HG03095 (cell line): ENCODE results near the gene HSD17B4.
"Not testable (repeated sequence)": the region's sequence is repeated elsewhere in the genome, so short reads cannot be mapped to it uniquely, and the experiment has no call there.

Source experiments
- ATAC-seq: cut with Tn5 transposase; IDR thresholded peaks from one replicate; pipeline ENCODE4 v1.9.1; 2021; ENCODE audit warnings: moderate library complexity; ENCODE audit not compliant: unreplicated experiment

Gene HSD17B4, protein sequence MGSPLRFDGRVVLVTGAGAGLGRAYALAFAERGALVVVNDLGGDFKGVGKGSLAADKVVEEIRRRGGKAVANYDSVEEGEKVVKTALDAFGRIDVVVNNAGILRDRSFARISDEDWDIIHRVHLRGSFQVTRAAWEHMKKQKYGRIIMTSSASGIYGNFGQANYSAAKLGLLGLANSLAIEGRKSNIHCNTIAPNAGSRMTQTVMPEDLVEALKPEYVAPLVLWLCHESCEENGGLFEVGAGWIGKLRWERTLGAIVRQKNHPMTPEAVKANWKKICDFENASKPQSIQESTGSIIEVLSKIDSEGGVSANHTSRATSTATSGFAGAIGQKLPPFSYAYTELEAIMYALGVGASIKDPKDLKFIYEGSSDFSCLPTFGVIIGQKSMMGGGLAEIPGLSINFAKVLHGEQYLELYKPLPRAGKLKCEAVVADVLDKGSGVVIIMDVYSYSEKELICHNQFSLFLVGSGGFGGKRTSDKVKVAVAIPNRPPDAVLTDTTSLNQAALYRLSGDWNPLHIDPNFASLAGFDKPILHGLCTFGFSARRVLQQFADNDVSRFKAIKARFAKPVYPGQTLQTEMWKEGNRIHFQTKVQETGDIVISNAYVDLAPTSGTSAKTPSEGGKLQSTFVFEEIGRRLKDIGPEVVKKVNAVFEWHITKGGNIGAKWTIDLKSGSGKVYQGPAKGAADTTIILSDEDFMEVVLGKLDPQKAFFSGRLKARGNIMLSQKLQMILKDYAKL

DNA sequence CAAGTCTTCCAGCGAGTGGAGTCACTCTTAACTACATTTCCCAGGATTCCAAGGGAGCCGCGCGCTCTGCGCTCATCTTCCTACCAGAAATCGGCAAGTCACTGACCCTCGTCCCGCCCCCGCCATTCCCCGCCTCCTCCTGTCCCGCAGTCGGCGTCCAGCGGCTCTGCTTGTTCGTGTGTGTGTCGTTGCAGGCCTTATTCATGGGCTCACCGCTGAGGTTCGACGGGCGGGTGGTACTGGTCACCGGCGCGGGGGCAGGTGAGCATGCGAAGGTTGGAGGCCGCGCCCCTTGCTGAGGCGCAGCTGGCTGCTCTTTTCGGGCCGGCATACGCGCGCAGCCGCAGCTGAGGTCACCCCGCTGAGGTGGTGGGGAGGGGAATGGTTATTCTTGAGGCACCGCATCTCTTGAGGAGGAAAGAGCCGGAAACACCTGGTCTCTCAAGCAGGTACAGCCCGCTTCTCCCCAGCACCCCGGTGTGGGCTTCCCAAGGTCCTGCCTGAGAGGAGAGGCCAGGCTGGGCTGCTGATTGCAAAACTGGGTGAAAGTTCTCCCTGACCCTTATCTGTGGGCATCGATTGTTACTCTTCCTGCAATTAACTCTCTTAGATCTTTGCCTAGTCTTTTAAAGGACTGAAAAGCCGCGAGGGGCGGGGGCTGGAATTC lies at the start of gene HSD17B4:
TSS of gene HSD17B4 (plus strand) at position 125 of the 667 bp plus-strand sequence. CDS start at position 204, 79 bp downstream.
- peak; percentile 95 for ATAC-seq

DNA sequence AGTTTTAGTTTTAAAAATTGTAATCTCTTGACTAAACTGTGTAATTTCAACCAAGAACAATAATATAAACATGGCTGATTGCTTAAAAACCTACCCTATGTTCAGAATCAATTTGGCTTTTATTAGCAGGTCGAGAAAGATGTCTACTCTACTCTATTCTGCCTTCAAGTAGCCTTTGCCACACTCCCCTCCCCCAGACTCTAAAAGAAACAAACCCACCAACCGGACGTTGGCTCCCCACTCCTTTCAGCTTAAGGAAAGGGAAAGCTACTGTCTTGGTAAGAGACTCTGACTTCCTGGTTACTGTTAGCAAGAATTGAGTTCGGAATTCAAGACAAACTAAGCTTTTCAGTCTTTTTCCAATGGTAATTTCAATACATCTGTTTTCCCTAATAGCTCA lies 49.7 kb upstream of the HSD17B4 start:
- no peak for ATAC-seq

DNA sequence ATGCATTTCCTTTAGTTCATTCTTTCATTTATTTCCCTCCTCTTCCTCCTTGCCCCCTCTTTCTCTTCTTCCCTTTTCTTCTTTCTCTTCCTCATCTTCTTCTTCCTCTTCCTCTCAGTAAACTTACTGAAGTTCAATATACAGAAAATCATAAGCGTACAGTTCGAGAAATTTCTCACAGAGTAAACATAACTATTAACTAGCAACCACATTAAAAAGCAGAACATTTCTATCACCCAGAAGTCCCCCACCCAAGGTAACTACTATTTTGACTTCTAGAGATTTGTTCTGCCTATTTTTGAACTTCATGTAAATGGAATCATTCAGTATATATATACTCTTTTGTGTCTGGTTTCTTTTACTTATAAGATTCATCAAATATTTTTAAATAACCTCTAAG lies 48.3 kb upstream of the HSD17B4 start:
- ATAC-seq, result no peak

DNA sequence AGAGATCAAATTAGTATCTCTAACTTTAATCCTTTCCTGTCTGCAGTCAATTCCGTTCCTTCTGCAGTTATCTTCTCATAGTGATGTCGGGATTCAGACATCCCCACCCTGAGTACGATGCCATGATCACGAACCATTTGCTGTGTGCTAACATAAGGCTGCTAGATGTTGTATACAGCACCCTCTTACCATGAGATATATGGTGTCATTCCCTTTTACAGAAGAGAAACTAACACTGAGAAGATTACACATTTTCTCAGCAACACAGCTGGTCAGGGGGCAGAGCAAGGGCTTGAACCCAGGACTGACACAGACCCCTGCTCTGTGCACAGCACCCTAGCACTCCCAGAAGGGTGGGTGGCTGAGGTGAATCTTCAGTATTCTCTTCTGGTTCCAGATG lies 46.9 kb upstream of the HSD17B4 start:
- no peak for ATAC-seq

DNA sequence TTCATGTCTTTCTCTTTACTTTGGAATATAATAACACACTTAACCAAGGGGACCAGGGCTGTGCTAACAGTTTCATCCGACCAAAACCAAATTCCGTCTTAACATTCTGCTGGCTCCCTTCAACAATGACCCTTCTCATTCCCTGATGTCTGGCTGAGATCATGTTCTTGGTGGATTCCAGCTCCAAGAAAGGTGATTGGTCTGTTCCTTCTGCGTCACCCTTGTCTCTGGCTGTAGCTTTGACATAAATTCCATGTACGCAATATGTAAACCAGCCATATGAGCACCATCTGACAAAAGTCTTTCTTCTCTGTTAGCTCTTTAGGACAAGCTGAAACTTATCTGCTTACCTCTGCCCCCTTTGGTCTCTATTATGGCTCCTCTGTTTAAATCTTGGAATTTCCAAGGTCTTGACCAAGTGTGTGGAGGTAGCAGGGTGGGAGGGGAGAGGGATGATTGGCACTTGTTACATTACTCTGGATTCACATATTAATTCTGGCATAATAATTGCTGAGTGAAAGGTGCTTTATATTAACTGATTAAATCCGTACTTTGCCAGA lies 45.7 kb upstream of the HSD17B4 start:
- no peak for ATAC-seq

DNA sequence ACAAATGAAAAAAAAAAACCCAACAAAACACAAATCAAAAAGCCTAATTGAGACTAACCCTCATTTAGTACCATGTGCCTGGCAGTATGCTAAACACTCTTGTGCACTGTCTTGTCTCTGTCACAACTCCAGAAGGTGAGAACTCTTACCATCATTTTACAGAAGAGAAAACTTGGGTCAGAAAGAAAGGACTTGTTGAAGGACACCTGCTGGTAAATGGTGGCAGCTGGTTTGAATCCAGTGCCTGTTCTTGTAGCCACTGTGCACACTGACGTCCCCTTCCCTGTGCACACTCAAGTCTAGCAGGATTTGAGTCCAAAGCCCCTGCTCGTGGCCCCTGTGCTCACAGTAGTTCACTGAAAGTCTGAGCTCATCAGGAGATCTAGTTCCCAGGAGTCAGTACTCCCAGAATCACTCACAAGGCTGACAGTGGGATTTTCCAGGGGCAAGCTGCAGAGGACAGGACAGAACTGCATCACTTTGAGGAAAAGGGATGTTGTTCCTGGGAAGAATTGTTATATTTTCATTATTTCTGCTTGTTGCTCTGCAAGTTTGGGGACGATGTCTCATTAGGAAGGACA lies 43.0 kb upstream of the HSD17B4 start:
- ATAC-seq, result no peak

DNA sequence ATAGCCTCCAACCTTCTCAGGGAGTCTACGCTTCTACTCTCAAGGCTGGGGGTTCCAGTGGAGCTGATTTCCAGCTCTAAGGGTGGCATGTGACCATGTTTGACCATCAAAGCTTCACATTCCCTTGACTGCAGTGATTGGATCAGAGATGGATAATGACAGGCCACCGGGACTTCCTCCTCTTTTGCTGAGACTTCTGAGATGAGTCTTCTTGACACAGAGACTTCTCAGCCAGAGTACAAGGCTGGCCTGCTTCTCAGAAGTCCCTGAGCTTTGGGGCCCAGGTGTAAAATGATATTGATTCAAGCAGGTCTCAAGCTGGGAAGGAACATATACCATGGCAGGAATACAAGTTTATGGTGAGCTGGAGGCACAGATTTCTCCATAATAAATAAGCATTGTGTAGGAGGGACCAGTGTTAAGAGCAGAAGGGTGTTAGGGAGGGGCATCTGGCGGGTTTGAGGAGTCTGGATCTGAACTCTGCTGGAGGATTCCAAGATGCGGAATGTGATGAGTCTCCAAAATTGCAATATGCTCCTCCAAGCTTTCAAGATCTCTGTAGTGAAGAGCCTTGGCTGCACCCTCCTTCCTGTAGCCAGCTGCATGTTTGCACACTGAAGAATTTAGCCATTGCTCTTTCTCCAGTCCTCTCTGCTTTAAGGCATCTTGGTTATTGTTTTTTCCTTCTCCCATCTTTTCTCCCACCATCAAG lies 41.7 kb upstream of the HSD17B4 start:
- ATAC-seq, result peak; percentile 37

DNA sequence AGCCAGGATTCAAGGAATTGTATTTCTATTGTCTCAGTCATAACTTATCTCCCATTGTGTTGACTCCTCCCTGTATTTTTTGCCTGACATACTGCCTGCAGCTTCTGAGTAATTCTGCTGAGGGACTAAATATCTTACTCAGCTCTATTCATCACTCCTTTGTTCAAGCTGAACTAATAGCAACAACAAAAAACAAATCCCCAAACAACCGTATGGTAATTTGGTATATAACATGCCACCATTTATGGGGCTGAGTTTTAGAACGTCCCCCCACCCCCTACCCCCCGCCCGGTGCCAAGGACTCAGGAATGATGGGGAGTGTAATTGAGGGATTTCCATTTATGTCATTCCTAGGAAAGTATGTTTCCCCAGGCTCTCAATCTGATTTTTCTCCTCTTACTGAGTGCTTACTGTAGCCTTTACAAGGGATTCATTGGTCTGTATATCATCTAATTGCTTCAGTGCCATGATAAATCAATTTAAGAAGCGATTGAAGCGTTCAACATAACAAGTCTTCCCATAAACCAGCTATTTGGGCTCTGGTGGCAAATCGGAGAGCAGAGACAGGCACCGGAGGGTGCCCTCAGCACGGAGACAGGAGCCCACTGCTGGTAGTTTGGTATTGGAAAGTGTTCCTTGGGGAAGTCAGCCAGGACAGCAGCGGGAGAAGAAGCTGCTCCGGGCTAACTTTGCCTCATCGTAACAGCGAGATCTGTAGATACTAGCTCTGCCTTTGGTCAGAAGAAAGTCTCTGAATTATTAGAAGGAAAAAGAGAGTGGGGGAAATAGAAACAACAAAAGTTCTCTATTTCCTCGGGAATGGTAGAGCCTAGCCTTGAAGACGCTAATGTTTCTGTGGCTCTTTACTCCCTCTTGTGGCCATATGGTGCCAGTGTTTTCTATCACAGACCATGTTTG lies 40.7 kb upstream of the HSD17B4 start:
- peak; percentile 74 for ATAC-seq

DNA sequence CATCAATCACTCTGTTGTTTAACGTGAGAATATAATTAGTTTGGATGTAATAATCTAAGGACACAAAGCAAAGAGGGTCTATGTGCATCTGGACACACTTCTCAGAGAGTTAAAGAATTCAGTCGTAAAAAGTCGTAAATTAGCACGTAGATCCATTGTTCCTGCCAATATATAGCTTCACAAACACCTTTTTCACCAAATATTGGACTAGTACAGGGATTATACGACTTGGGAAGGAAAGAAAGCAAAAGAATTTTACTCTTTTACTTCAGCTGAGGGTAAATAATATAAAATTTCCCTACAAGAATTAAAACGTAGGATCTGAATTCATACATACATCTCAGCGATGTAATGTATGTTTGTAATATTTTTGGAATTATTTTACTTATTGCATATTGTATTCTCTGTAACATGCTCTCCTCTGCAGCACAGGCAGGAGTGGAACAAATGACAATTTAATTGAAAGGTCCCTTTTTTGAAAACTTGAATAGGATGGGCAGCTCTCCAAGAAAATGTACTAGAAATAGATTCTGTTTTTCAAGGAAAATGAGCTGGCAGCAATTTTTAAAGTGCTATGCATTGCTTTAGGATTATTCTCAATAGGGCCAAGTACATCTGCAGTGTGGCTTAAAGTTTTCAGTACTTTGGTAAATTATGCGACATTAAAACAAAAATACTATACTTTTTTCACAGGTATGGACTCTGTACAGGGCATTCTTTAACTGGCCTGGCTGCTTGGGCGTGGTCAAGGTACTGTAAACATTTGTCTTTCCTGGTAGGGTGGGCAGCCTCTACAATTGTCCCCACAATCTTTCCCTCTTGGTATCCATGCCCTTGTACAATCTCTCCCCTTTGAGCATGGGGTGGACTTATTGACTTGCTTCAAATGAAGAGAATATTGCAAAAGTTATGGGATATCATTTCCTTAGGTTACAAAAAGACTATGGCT lies 39.7 kb upstream of the HSD17B4 start:
- no peak for ATAC-seq

DNA sequence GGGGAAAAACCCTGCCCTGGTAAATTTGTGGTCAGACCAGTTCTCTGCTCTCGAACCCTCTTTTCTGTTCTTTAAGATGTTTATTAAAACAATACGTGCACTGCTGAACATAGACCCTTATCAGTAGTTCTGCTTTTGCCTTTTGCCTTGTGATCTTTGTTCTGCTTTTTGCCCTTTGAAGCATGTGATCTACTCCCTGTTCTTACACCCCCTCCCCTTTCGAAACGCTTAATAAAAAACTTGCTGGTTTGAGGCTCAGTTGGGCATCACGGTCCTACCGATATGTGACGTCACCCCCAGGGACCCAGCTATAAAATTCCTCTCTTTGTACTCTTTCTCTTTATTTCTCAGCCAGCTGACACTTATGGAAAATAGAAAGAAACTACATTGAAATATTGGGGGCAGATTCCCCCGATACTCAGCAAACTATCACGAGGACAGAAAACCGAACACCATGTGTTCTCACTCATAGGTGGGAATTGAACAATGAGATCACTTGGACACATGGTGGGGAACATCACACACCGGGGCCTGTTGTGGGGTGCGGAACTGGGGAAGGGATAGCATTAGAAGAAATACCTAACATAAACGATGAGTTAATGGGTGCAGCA lies 38.1 kb upstream of the HSD17B4 start:
- ATAC-seq, result not testable (repeated sequence)

DNA sequence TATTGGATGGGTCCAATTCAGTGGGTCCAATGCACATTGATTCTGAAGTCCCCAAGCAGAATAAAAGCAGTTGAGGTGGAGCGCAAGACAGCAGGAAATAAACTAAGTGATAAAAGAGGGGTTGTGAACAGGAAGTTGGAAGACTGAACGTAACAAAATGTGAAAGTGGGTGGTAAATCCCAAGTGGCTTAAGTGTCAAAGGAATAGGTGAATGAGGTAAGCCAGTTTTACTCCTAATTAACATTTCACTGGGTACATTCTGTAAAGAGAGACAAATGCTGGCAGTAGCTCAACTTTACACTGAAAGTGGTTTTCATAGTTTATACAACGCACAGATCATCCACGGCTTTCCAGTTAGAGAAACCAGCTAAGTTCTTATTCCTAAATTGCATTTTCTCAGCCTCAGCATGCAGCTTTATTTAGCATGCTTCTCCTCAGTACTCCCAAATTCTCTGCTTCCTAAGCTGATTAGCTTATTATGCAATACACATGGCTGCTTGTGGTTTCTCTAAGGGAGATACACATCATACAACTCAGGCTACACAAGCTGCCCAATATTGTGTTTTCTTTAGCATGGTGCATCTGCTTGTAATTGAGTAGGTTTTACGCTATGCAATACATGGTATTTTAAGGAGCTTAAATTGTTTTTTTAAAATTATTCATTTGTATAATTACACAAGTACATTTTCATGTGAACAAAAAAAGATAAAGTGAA lies 34.2 kb upstream of the HSD17B4 start:
- peak; percentile 26 for ATAC-seq

DNA sequence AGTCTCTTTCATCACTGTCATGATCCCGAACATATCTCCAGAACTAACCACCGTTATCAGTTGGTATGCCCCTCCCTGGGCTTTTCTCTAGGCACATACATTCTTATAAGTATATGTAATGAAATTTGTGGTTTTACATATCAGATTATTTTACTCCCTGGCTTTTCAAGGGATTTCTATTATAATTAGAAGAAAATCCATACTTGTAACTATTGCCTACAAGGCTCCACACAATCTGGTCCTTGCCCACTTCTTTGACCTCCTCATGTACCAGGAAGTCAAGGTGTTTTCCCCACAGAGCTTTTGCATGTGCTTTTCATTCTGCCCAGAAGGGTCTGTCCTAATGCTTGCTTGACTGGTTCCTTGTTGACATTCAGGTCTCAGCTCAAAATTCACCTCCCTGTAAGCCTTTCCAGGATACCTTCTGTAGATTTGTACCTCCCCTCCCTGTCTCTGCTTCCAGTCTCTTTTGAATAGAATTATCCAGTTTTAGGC lies 33.6 kb upstream of the HSD17B4 start:
- peak; percentile 77 for ATAC-seq

DNA sequence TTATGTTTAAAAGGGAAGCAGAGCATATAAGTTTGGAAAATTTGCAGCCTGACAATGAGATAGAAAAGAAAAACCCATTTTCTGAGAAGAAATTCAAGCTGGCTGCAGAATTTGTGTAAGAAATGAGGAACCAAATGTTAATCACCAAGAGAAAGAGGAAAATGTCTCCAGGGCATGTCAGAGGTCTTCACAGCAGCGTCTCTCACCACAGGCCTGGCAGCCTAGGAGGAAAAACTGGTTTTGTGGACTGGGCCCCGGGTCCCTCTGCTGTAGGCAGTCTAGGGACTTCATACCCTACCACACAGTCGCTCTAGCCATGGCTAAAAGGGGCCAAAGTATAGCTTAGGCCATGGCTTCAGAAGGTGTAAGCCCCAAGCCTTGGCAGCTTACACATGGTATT lies 32.1 kb upstream of the HSD17B4 start:
- ATAC-seq, result no peak

DNA sequence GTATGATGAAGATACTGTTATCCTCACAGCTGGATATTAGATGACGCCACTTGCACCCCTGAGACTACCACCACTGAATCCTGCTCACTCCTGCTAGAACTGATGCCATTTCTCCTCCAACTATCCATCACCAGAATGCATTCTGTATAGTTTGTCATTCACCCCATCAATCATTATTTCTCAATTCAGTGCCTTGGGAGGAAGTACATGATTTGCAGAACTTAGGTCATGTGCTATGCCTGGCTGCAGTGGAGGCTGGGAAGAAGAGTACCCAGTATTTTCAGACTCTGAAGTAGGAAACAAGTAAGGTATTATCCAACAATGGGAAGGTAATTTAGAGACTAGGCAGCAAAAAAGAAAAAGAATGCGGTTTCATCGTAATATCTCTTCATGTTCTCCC lies 26.2 kb upstream of the HSD17B4 start:
- ATAC-seq, result no peak

DNA sequence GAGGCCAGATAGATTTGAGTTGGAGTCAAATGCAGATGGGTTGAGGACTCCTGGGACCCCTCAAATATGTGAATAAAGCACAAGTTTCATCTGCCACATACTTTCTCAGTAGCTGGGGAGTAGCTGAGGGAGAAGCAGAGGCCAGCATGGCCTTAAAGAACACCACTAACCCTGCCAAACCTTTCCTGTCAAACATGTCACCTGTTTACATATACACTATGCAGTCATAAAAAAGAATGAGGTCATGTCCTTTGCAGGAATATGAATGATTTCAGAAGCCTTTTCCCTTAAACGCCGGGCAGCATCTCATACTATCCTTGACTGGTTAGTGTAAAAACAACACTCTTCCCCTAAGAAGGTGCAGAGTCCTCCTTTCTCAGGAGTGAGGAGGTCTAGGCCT lies 25.2 kb upstream of the HSD17B4 start:
- ATAC-seq, result no peak

DNA sequence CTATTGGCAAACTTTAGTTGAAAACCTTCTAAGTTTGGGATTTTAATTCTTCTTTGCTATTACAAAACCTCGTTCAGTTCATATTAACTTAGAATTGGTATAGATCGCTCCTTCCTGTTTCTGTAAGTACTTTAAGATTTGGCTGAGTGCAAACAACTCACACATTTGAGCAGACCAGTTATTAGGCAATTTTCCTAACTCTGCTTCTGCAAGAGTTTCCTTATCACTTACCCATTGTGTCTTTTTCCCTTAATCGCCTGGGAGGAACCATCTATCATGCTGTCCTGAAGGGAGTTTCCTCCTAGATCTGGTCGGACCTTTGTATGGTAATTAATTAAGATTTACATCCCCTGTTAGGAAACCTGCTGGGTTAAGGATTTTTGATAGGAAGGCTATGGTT lies 24.7 kb upstream of the HSD17B4 start:
- ATAC-seq, result not testable (repeated sequence)

DNA sequence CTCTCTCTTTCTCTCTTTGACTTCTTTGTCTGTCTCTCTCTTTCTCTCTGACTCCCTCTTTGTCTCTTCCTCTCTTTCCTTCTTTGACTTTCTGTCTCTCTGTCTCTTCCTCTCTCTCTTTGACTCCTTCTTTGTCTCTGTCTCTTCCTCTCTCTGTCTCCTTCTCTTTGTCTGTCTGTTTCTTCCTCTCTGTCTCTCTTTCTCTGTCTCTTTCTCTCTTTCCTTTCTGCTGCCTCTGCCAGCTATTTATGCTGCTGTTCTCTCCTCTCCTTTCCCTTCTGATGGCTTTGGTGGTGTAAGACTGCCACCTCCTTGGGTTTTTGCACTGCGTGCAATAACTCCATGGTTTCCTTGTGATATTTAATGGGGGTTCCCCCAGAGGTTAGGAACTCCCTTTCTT lies 24.1 kb upstream of the HSD17B4 start:
- not testable (repeated sequence) for ATAC-seq
